T-helper 22 cell (primary cell): ENCODE measurements around the gene ACSBG1.

ENCODE experiments used
- DNase-seq: peaks from one replicate; pipeline ENCODE4 v3.0.0-alpha.2; 2020; ENCODE audit warnings: low read depth

ACSBG1 gene

DNA sequence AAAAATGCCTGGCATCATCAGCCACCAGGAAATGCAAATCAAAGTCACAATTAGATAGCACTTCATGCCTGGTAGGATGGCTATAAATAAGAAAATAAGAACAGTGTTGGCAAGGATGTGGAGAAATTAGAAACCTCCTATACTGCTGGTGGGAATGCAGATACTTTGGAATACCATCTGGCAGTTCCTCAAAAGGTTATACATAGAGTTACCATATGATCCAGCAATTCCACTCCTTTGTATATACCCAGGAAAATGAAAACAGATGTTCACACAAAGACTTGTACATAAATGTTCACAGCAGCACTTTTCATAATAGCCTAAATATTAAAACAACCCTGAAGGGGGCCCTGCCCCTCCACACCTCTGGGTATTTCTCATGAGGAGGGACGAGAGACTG is 13.7 kb downstream of the ACSBG1 start:
- DNase-seq = no peak

DNA sequence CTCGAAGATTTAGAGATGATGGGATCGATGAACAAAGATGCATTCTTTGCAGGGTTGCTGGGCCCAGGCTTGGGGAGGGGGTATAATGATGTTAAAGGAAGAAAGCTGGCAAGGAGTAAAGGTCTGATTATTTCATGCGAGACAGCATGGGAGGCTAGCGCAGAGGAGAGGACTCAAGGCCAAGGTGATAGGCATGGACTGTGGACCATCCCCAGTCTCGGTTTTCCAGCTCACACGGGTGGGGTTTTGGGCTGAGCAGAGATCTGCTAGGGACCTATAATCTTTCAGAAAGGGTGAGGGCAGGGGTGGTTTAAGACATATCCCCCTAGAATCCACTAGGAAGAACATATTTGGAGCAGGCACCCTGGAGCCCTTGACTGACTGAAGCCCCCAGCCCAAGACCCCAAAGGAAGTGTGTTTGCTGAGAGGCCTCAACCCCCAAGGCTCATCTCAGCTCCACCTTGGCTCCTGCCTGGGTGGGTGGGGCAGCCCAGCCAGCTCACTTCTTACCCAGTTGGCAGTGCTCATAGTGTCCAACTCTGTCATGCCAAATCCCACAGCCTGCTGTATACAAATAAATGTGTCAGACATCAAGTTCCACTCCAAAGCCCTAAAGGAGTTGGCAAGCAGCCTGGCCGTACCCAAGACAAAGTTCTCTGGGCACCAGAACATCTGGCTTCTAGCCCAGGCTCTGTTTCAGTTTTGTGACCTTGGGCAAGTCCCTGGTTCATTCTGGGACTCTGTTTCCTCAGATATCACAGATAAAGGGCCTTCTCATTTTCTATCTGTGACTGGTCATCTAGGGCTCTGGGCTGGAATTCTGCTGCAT is 17.9 kb downstream of the ACSBG1 start:
- no peak for DNase-seq

DNA sequence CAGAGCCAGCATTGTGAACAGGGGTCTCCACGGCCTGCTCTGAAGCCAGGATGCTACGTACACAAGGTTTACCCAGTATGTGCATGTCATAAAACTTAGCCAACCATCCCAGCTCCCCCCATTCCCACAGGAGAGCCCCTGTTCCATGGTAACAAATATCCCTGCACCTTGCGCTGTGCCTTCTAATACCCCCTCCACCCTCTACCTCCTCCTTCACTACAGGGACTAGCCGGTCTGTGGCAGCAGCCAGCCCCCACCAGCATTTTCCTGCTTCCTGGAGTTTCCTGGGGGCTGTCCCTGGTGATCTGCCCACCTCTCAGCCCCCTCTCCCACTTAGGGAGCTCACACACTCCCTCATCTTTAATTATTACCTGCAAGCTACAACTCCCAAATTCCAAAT is 20.4 kb downstream of the ACSBG1 start:
- no peak for DNase-seq

DNA sequence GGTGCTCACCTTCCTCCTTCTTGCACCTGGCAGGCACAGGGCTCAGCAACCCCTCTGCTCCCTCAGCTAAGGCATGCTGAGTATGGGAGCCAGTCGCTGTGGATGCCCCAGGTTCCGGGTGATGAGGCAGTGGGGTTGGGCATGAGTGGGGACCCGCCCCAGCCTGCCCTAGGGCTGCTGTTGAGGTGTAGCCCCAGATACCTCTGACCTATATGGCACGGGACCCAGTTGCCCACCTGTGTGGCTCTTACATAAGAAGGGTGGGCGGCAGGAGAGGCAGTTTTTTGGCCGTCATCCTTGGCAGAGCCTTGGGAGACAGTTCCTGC is 21.0 kb downstream of the ACSBG1 start:
- DNase-seq = no peak

DNA sequence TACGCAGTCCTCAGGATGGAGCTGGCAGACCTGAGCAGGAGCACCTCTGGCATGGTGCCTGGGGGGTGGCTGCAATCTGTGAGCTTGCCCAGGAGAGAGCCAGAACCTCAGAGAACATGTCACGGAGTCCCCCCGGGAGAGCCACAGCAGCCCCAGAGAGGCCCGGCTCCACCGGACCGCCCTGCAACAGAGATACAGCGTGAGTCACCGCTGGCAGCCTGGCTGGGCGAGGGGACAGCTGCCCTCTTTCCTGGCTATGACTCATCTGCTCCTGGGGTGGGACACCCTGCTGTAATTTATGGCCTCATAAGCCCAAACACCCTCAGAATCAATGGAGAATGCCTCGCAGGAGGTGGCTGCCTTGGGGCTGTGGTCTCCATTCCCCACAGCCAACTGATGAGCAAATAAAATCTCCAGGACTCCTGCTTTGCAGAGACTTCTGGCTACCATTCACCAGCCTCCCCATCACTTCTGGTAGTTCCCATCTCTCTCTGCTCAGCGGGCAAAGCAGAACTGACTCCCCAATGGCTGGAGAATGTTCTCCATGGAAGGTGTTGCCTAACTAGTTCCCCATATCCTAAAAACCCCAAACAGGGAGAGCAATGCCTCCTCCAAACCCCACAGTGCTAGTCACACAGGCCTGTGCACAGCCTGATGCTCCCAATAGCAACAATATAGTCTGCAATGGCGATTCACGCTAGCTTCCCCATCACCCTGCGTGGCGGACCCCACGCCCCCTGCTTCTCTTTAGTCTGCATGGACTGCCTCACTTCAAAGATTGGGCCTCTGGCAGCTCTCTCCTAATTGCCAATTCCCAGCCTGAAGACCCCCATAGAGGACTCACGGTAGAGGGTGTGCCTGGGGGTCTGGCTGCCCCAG is 21.6 kb downstream of the ACSBG1 start:
- DNase-seq = no peak

DNA sequence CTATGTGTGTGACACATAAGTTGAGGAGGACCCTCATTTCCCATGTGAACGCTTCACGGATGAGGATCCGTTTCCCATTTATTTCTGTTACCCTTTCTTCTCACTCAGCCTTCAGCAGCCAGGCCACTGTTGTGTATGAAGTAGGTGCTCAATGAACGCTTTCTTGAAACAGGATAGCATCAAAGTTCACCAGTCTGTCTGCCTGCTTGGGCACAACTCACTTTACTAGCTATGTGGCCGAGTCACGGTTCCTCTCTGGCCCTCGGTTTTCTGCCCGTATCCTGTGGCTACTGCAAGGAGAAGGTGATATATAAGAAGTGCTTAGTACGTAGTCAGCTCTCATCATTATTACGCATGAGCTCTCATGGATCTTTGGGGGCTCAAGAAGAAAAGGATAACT is 22.4 kb downstream of the ACSBG1 start:
- DNase-seq = no peak

DNA sequence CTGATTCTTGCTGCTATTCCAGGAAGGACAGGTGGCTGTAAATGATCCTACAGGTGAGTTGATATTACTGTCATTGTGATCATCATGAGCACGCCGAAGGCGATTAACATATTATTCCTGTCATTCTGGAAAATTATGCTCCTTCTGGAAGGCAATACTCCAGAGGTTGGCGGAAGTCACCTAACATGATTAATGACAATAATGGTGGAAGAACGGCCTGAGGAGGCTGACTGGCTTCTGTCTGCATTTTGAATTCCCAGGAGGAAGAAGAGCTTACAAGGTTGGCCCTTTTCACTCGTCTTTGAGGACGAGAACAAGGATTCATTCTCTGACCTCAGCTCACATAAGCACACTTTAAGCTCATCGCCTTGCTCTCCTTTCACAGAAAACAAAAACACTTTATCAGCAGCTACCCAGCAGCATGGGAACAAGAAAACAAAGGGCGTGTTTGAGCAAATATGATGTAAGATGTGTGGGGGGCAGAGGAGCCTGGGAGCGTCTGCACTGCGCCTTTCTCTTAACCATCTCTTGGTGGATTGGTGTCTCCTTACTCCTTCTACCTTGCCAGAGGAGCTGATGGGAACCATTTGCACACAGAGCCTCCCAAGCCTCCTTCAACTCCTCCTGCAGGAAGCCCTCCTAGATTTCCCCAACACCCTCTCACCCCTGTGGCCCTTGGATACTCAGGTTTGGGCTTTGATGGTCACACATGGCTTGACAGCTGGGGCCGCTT is 23.0 kb downstream of the ACSBG1 start:
- no peak for DNase-seq

DNA sequence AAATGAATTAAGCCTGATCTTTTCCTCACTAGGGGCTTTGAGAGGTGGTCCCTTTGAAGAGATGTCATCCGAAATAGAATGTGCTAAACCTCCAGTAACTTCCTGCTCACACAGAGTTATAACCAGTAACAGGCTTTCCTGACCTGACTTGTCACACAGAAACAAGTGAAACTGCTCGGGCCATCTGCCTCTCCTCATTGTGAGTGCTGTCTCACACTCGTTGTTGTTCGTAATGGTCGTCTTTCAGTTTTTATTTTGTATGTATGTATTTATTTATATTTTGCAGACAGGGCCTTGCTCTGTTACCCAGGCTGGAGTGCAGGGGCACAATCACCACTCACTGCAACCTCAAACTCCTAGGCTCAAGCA is 24.0 kb downstream of the ACSBG1 start:
- no peak for DNase-seq

DNA sequence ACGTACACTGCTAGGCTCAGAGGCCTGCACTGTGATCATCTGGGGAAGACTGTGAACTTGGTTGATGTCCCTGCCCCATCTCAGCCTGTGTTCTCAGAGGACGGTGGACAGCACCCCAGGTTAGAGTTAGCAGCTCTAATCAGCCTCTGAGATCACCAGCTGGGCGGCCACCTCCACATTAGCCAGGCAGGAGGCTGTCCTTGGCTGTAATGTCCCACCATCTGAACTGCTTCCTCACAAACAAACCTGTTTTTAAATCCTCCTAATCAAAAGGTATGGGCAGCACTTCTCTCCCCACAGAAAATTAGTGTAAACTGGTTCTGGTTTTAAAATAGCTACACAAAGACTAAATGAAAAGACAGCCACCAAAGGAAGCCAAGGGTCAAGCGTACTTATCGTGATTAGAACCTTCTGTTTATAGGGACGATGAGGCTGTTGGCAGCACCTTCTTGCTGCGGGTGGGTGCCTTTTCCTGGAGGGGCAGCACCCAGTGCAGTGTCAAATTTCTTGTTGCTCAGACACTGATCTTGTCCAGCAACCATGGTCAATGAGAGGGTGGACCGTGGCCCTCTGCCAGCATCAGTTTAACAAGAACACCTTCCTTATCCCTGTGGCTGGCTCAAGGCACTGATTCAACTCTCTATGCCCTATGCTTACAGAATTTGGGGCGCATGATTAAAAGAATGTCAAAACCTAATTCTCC is 24.6 kb downstream of the ACSBG1 start:
- no peak for DNase-seq

DNA sequence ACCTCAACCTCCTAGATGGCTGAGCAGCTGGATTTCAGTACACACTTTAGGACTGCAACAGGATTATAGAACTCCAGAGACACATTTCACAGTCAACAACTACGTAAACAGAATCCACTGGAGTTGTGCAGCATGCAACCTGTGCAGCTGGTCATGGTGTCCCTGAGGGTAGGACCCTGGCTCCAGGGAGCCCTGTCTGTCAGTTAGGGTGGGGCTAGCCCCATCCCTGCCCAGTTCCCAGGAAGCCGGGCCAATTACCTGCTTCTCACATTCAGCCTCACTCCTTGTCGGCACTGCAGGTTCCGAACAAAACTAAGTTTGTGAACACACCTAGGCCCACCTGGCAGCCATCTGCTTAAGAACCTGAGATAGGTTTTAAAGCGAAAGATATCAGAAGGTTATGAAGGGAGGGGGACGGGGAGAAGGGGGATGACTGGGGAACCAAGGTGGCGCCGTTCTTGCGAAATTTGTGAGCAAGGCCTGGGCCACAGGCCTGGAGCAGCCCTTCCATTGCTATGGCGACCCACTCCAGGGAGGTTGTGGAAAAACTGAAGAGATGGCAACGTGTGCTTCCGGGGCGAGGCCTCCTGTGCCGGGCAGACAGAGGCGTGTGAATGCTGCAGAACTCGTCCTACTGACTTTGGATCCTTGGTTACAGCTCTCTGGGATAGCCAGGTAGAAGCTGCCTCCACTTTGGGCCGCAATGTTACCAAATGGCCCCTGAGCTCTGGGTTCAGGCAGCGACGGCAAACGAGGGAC is 25.3 kb downstream of the ACSBG1 start:
- DNase-seq = no peak

DNA sequence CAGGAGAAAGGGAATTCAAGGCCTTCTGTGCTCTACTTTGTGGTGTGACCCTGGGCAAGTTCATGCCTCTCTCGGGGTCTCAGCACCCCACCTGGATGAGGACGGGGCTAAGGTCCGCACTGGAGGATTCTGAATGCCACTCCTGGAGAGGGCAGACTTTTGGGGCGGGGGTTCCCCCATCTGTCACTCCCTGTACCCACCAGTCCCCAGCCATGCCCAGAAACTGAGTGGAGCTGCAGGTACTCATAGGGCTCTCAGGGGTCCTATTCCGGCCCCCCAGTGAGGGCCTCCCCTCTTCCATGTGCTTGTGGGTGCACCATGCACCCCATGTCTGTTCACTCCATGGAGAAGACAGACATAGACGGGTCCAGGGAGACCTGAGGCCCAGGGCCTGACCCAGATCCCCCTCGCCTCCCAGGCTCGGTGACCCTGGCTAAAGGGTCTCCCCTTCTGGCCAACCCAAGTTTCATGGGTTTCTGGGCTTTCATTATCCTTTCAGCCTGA is 26.0 kb downstream of the ACSBG1 start:
- DNase-seq = no peak

DNA sequence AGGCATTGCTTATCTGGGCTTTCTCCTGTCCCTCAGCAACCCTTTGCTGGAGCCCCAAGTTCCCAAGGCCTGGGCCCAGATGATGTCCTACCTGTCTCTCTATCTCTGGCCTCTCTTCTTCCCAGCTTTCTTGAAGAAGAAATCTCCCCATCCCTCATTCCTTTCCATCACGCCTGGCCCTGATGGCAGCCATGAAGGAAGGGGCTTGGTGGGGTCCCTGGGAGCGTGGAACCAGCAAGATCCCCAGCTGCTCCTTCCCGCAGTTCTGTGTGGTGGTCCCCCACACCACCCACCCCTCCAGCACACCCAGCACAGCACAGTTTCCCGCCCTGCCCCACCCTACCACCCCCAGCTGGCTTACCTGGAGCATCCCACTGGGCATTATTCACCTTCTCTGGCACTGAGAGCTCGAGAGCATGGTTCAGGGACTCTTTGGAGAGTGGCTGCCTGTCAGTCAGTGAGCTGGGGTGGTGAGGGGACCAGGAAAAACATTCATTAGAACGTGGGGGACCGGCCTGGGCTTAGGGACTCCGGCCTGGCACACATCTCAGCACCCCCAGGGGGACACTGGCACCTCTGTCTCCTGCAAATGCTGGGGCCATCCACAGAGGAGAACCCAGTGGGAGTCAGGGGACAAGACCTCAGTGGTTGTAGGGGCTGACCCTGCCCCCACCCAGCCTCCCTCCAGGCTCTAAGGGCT is 26.6 kb downstream of the ACSBG1 start:
- DNase-seq = no peak

DNA sequence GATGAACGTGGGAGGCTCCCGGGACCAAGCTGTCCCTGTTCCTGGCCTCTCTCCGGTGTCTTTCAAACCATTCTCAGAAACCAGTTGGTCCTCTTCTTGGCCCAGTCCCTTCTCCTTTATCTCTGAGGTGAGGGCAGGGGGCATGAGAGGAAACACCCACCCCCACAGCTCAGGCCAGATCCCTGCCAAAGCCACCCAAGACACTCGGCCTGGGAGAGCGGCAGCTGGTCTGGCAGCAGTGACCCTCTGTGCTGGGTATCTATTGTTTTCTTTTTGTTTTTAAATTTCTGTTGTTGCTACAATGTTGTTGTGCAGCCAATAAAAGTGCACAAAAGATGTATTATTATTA is 27.3 kb downstream of the ACSBG1 start:
- DNase-seq = no peak

DNA sequence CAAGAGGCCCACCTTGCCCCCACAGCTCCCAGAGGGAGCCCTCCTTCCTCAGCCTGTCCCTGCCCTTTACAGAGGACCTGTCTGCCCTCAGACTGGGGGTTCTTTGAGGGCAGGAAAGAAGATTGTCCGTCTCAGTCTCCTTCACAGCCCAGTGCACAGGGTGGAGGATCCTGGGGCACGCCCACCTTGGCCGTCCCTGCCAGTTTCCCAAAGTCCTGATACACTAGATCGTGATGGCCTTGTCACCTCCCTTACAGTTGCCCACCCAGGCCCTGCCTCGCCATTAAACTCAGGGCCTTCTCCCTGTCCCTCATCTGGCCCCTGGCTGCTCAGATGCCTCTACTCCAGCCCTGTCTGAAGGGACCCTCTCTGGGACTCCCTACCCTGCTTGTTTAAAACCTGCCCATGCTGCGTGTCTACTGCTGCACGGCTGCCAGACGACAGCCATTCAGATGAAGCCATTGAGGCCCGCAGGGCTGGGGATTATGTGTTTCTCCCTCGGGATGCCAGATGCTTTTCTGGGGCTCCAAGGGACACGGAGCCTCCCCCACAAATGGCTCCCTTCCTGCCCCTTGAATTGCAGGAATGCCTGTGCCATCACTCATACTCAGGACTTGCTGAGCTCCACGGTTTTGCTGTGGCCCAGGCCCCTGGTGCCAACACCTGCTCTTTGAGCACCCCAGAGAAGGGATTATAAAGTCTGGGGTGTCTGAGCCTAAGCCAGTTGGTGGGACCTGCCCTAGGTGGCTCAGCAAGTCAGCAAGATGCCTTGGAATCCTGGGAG is 27.8 kb downstream of the ACSBG1 start:
- DNase-seq = no peak

DNA sequence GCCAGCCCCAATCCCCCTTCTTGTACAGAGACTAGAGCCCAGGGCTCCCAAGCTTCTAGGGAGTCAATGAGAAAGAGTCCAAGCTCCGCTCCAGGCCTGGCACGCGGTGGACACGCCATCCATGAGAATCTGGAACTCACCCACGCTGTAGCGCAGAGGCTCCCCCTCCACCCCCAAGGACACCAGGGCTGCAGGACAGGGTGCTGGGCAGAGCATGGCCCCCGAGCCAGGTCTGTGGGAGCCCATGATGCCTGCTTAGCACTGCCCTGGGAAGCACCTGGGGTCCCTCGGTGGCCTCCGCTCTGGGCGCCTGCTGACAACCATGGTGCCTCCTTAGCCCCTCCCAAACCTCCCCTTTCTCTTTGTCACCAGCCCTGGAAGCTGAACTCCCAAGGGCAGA is 28.5 kb downstream of the ACSBG1 start:
- DNase-seq = no peak

DNA sequence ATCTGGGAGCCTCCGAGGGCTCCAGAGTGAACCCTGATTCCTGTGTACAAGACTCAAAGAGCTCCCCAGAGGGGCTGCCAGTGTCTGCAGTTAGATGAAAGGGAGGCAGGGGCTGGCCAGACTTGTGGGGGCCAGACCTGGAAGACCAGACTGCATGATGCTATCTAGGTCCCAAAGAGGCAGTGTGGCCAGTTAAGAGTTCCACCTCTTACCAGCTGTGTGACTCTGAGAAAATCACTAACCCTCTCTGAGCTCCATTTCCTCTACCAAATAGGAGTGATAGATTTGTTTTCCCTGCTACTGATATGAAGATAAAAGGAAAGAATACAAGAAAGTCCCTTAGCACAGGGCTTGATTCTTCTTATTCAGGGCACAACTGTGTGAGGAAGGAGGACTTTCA is 29.0 kb downstream of the ACSBG1 start:
- no peak for DNase-seq

DNA sequence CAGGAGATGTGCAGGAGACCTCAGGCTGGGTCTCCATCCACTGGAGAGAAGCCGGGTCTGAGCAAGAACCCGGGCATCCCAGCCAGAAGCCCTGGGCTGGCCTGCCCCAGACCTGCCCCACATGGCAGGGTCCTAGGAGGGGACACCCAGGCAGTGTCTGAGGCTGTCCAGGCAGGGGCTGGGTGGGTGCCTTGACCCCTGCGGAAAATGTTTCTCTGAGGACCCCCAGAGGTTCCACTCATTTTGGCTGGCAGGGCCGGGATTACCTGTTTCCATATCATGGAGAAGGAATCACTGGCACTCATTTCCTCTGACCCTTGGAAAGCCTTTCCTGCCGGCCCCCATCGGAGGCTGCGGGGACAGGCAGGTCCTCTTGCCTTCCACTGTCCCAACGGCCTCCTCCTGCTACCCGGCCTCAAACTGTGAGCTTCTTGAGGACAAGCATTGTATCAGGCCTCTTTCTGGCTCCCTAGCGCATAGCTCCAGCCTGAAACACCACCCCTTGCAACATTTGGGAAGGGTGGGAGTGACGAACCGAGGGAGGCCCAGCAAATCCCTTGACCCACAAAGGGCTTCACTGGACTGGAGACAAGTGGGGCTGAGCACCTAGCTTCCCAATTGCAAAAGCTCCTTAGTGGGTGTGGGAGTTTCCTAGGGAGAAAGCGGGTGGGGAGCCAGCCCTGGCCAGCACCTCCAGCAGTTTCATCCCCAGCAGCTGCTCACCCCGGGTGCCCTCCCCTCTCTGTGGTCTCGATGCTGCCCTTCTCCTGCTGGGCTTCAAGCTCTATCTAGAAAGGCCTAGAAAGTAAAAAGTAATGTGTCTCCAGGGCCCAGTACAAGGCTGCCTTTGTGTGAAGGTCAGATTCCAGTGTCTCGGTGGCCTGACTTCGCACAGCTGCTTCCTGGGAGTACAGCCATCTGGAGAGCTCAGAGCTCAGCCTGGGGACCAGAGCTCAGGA is 29.7 kb downstream of the ACSBG1 start:
- no peak for DNase-seq

DNA sequence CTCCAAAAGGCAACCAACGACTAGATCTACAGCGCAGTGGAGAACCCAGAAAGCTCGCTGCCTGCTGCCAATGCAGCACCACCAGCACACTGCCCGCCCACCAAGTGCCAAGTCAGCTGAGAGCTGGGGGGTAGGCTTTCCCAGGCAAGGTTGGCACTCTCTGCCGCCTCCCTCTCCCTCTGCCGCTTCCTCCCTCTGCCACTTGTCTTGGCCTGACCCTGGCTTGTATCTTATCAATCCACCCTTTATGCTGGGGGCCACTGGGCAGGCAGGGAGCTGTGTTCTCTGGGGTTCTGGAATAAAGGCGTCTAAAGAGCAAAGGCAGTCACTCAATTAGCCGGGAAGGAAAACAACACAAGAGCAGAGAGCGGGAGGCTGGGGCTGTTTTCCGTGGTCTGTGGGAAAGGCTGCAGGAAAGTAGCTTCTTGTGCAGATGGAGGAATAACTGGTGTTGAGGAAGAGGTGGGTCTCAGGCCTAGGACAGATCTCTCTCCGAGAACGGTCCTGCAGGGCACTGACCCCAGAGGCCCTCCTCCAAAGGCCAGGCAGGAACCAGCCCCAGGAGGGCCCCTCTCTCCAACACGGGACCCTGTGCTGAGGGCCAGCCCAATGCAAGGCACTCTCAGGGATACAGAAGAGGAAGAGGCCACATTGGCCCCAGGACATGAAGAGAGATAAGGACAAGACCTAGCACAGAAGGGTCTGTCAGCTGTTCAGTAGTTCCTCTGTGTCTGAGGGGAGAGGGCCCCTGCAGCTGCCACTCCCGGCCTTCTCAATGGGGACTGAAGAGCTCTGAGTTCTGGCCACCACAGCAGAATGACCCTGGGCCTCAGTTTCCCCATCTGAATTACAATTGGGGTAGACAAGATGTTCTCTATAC is 30.8 kb downstream of the ACSBG1 start:
- no peak for DNase-seq
